C4-2B (cell line): ENCODE data around the gene SLC25A52.
"Not testable (repeated sequence)": the region's sequence is repeated elsewhere in the genome, so short reads cannot be mapped to it uniquely, and the experiment has no call there.

Source experiments
- H3K27ac ChIP-seq: fragments of 450-650 bp; 2 replicates; pipeline ENCODE4 v1.5.1; 2017
- CTCF ChIP-seq: fragments of 450-650 bp; conservative IDR thresholded peaks from 2 replicates; pipeline ENCODE4 v1.5.1; 2017; ENCODE audit warnings: mild to moderate bottlenecking
- ZFX ChIP-seq: fragments of 450-650 bp; IDR thresholded peaks from 2 replicates; pipeline ENCODE4 v1.6.1; 2017

Gene SLC25A52

GRCh38 chr18:31760695-31761094 lies at the start of gene SLC25A52:
Gene SLC25A52 (minus strand): TSS chr18:31760880. CDS start chr18:31760661, 219 bp downstream.
- TF ChIP-seq ZFX (no peak), CTCF (no peak)
- no peak within 1 kb of the TSS for H3K27ac ChIP-seq

GRCh38 chr18:31809049-31809448 lies 48.4 kb upstream of the SLC25A52 start:
- not testable (repeated sequence) for H3K27ac ChIP-seq

DNA sequence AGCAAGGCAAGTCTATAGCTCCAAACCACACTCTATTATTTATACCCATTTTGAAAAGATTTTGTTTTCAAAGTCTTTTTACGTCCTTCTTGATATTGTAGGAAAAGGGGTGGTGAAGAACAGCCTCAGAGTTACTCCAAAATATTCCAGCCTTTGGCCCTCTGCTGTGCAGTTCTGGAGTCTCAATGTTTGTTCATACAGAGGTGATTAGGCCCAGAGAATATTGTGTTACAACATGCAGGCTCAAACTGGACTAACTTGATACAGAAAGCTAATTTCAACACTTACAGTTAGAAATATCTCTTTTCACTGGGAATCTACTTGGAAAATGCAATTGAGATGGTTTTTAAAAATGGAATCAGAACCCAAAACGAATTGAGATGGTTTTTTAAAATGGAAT lies 40.4 kb upstream of the SLC25A52 start:
- no peak overlapping the region for H3K27ac ChIP-seq
- TF ChIP-seq ZFX (no peak), CTCF (no peak)

GRCh38 chr18:31799257-31799656 lies 38.6 kb upstream of the SLC25A52 start:
- not testable (repeated sequence) for H3K27ac ChIP-seq

DNA sequence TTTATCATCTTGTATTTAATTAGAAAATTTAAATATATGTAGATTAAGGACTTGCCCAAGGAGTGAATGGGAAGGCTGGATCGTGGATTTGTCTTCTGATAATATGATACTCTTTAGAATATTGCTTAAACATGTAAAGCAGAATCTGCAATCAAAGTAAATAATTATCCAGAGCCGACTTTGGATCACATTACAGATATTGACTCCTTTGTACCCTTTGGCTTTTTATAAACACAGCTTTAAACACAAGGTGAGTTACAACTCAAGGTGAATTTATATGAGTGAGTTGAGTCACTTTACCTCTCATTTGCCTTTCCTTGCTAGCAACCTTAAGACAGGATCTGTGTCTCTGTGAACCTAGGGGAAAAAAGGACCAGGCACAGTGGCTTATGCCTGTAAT lies 37.7 kb upstream of the SLC25A52 start:
- no peak for TF ChIP-seq ZFX
- H3K27ac ChIP-seq, result no peak overlapping the region

GRCh38 chr18:31795747-31796146 lies 35.1 kb upstream of the SLC25A52 start:
- TF ChIP-seq ZFX (no peak), CTCF (no peak)
- H3K27ac ChIP-seq, result no peak overlapping the region

- TF ChIP-seq CTCF (no peak), ZFX (no peak)
- H3K27ac ChIP-seq, result no peak overlapping the region
Observed at GRCh38 chr18:31793531-31793930, 32.9 kb upstream of the SLC25A52 start.

DNA sequence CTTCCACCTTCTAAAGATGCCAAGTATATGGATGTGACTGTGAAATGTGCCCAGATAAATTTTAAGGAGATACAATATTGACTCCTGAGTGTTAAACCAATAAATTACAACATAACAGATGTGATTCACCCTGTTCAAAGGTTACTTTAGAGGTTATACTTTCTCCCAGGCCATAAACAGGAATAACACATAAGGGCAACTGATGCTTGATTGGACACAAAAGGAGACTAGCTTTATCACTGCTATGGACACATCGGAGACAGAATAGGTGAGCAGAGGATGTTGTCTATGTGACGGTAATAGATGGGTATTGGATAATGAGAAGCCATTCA lies 31.9 kb upstream of the SLC25A52 start:
- no peak overlapping the region for H3K27ac ChIP-seq
- no peak for TF ChIP-seq CTCF
- TF ChIP-seq ZFX, result no peak

DNA sequence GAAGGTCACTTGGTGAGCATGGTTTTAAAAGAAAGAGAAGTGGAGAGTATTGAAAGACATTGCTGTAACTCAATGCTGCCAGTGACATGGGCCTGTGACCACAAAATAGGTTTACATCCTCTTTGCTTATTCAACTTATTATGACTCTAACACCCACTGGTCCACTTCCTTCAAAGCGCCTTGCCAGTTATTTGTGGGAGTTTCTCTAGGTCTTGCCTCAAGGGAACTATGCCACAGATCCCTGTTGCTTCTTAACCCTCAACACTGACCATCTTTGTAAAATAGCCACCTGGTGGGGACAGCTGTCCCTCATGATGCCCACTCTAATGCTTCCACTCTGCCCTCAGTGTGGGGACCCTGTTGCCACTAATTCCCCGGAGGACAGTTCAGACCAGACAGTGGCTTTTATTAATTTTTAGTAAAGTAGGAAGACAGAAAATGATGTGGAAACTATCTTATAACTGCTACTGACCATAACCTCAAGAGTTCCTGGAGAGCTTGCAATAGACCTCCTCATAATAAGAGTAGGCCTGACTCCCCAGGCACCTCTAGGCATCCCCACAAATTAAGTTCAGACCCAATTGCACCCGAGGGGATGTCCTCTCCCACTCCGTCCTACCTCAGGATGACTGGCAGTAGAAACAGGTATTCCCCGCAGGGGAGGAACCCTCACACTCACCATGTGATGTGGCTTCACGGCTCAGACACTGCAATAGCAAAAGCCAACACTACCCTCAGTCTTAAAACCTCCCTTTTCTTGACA lies 31.3 kb upstream of the SLC25A52 start:
- no peak for TF ChIP-seq ZFX
- TF ChIP-seq CTCF, result no peak
- no peak overlapping the region for H3K27ac ChIP-seq
